GM23338 (cell line): ENCODE measurements around the gene TTC9C. TPM values are rescaled to one million over a fixed set of nuclear protein-coding genes. Genes with fewer than 3 reads are reported as not detected.

Experiments
- ATAC-seq: fragments of 200-7000 bp; cut with Tn5 transposase; 3 replicates; pipeline ENCODE4 v1.9.1; 2020
- DNase-seq: peaks from one replicate; pipeline ENCODE4 v3.0.0-alpha.2; 2015; ENCODE audit warnings: low spot score
- H2AFZ ChIP-seq: fragments of 200-600 bp; sonication (generic); 2 replicates; pipeline ENCODE4 v1.8.0; 2016; ENCODE audit warnings: antibody characterized with exemption, mild to moderate bottlenecking, moderate library complexity
- H3F3A ChIP-seq: fragments of 200-600 bp; sonication (generic); replicated peaks from 2 replicates; pipeline ENCODE4 v1.8.0; 2017; ENCODE audit warnings: antibody characterized with exemption, mixed run types, low read depth
- H3K27ac ChIP-seq: fragments of 200-600 bp; sonication (generic); 2 replicates; pipeline ENCODE4 v1.6.1; 2016; ENCODE audit warnings: low read depth
- H3K27me3 ChIP-seq: fragments of 200-600 bp; sonication (generic); 2 replicates; pipeline ENCODE4 v1.8.0; 2016; ENCODE audit warnings: mild to moderate bottlenecking, mixed run types, moderate library complexity; ENCODE audit not compliant: insufficient read depth
- H3K36me3 ChIP-seq: fragments of 200-600 bp; sonication (generic); 2 replicates; pipeline ENCODE4 v1.8.0; 2016; ENCODE audit warnings: mild to moderate bottlenecking; ENCODE audit not compliant: insufficient read depth
- H3K4me1 ChIP-seq: fragments of 200-600 bp; sonication (generic); 2 replicates; pipeline ENCODE4 v1.8.0; 2016; ENCODE audit warnings: mild to moderate bottlenecking, moderate library complexity; ENCODE audit not compliant: insufficient read depth
- H3K4me2 ChIP-seq: fragments of 200-600 bp; sonication (generic); 2 replicates; pipeline ENCODE4 v1.7.1; 2017; ENCODE audit warnings: mixed run types
- H3K4me3 ChIP-seq: fragments of 200-600 bp; sonication (generic); 2 replicates; pipeline ENCODE4 v1.6.1; 2016; ENCODE audit warnings: mixed run types
- H3K79me2 ChIP-seq: fragments of 200-600 bp; sonication (generic); replicated peaks from 2 replicates; pipeline ENCODE4 v1.8.0; 2017; ENCODE audit warnings: mild to moderate bottlenecking; ENCODE audit not compliant: insufficient read depth
- H3K9me2 ChIP-seq: fragments of 200-600 bp; sonication (generic); 2 replicates; pipeline ENCODE4 v1.8.0; 2017; ENCODE audit not compliant: insufficient read depth
- H4K20me1 ChIP-seq: fragments of 200-600 bp; sonication (generic); replicated peaks from 2 replicates; pipeline ENCODE4 v1.8.0; 2017; ENCODE audit warnings: mild to moderate bottlenecking; ENCODE audit not compliant: insufficient read depth
- H3K27ac Mint-ChIP-seq: 2 replicates; pipeline ENCODE4 v1.8.0; 2020; ENCODE audit warnings: inconsistent platforms, mild to moderate bottlenecking, moderate library complexity, mixed read lengths
- H3K27me3 Mint-ChIP-seq: 3 replicates; pipeline ENCODE4 v1.8.0; 2022; ENCODE audit warnings: low read depth, mild to moderate bottlenecking, moderate library complexity, mixed read lengths, inconsistent platforms; ENCODE audit not compliant: insufficient read depth, poor library complexity
- H3K36me3 Mint-ChIP-seq: 3 replicates; pipeline ENCODE4 v1.8.0; 2021; ENCODE audit warnings: low read depth, mild to moderate bottlenecking, inconsistent platforms, moderate library complexity, mixed read lengths
- H3K4me1 Mint-ChIP-seq: 3 replicates; pipeline ENCODE4 v1.8.0; 2020; ENCODE audit warnings: mild to moderate bottlenecking, inconsistent platforms, mixed read lengths
- H3K4me3 Mint-ChIP-seq: 3 replicates; pipeline ENCODE4 v1.8.0; 2021; ENCODE audit warnings: moderate library complexity, mild to moderate bottlenecking, inconsistent platforms, mixed read lengths
- H3K9me3 Mint-ChIP-seq: 3 replicates; pipeline ENCODE4 v1.8.0; 2020; ENCODE audit warnings: moderate library complexity, mild to moderate bottlenecking, inconsistent platforms, mixed read lengths
- CREB1 ChIP-seq: fragments of 250-450 bp; sonication (Bioruptor Pico); IDR thresholded peaks from 2 replicates; pipeline ENCODE4 v1.5.0; 2020; ENCODE audit warnings: low read depth, mild to moderate bottlenecking, moderate library complexity
- JUNB ChIP-seq: IDR thresholded peaks from one replicate; pipeline ENCODE4 v1.6.1; 2016; ENCODE audit warnings: antibody characterized with exemption; ENCODE audit not compliant: unreplicated experiment
- NANOG ChIP-seq: IDR thresholded peaks from 2 replicates; pipeline ENCODE4 v1.6.1; 2016; ENCODE audit warnings: antibody characterized with exemption, borderline replicate concordance
- STAT1 ChIP-seq: IDR thresholded peaks from one replicate; pipeline ENCODE4 v1.6.1; 2016; ENCODE audit warnings: antibody characterized with exemption; ENCODE audit not compliant: unreplicated experiment
- ZNF114 ChIP-seq: fragments of 250-450 bp; sonication (Bioruptor Pico); IDR thresholded peaks from 2 replicates; pipeline ENCODE4 v1.5.0; 2020; ENCODE audit warnings: mild to moderate bottlenecking, moderate library complexity
- ZNF331 ChIP-seq: fragments of 250-450 bp; sonication (Bioruptor Pico); IDR thresholded peaks from 2 replicates; pipeline ENCODE4 v1.5.0; 2020; ENCODE audit warnings: low read depth, mild to moderate bottlenecking, moderate library complexity
- polyA plus RNA-seq: library from polyadenylated mRNA; unstranded; fragments of >200 nt; fragmentation: Nextera tagmentation; extraction: Ambion mirVana; gene quantifications from 2 replicates; pipeline ENCODE4 v1.2.1, GENCODE V29; 2016
- total RNA-seq: library from RNA; depleted of rRNA; stranded (reverse); fragments of >200 nt; shearing (Covaris generic); gene quantifications from 2 replicates; pipeline ENCODE4 v1.2.3, GENCODE V29; 2014
- TF ChIP-seq, protein P1 (sequence below): fragments of 250-450 bp; sonication (Bioruptor Pico); IDR thresholded peaks from 2 replicates; pipeline ENCODE4 v1.5.0; 2020; ENCODE audit warnings: mild to moderate bottlenecking, moderate library complexity
- TF ChIP-seq, protein P2 (sequence below), 2 experiments: fragments of 200-600 bp in 1 of 2; sonication (generic) in 1 of 2; conservative IDR thresholded peaks; 2 replicates each; pipeline versions ENCODE4 v1.5.1 to v1.6.1; 2016 to 2017; ENCODE audit warnings: antibody characterized with exemption in 2 of 2, low read depth in 2 of 2, mild to moderate bottlenecking in 2 of 2, moderate library complexity in 1 of 2
- TF ChIP-seq, protein P3 (sequence below): IDR thresholded peaks from 2 replicates; pipeline ENCODE4 v1.6.1; 2016; ENCODE audit warnings: antibody characterized with exemption
- TF ChIP-seq, protein P4 (sequence below): IDR thresholded peaks from one replicate; pipeline ENCODE4 v1.6.1; 2018; ENCODE audit warnings: antibody characterized with exemption; ENCODE audit not compliant: unreplicated experiment

Gene TTC9C
- total and polyA plus RNA-seq, 2 experiments from 2014 or later: 27.5 to 42.0 TPM

DNA sequence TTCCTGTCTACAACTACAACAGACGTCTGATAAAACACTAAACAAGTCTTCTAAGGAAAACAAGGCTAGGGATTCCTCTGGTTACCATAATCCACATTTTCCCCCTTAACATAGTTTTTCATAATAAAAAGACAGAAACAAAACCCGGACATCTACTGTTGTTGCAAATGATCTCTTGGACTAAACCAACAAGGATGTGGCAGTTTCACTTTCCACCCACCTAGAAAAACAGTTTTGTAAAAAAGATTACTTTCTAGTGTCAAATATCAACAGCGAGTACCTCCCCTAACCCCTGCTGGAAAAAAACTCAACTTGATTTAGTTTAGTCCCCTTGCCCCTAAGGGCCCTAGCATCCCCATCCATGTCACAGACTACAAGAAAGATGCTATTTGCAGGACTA lies 15.4 kb upstream of the TTC9C start (continued):
- TF ChIP-seq, protein P1, sequence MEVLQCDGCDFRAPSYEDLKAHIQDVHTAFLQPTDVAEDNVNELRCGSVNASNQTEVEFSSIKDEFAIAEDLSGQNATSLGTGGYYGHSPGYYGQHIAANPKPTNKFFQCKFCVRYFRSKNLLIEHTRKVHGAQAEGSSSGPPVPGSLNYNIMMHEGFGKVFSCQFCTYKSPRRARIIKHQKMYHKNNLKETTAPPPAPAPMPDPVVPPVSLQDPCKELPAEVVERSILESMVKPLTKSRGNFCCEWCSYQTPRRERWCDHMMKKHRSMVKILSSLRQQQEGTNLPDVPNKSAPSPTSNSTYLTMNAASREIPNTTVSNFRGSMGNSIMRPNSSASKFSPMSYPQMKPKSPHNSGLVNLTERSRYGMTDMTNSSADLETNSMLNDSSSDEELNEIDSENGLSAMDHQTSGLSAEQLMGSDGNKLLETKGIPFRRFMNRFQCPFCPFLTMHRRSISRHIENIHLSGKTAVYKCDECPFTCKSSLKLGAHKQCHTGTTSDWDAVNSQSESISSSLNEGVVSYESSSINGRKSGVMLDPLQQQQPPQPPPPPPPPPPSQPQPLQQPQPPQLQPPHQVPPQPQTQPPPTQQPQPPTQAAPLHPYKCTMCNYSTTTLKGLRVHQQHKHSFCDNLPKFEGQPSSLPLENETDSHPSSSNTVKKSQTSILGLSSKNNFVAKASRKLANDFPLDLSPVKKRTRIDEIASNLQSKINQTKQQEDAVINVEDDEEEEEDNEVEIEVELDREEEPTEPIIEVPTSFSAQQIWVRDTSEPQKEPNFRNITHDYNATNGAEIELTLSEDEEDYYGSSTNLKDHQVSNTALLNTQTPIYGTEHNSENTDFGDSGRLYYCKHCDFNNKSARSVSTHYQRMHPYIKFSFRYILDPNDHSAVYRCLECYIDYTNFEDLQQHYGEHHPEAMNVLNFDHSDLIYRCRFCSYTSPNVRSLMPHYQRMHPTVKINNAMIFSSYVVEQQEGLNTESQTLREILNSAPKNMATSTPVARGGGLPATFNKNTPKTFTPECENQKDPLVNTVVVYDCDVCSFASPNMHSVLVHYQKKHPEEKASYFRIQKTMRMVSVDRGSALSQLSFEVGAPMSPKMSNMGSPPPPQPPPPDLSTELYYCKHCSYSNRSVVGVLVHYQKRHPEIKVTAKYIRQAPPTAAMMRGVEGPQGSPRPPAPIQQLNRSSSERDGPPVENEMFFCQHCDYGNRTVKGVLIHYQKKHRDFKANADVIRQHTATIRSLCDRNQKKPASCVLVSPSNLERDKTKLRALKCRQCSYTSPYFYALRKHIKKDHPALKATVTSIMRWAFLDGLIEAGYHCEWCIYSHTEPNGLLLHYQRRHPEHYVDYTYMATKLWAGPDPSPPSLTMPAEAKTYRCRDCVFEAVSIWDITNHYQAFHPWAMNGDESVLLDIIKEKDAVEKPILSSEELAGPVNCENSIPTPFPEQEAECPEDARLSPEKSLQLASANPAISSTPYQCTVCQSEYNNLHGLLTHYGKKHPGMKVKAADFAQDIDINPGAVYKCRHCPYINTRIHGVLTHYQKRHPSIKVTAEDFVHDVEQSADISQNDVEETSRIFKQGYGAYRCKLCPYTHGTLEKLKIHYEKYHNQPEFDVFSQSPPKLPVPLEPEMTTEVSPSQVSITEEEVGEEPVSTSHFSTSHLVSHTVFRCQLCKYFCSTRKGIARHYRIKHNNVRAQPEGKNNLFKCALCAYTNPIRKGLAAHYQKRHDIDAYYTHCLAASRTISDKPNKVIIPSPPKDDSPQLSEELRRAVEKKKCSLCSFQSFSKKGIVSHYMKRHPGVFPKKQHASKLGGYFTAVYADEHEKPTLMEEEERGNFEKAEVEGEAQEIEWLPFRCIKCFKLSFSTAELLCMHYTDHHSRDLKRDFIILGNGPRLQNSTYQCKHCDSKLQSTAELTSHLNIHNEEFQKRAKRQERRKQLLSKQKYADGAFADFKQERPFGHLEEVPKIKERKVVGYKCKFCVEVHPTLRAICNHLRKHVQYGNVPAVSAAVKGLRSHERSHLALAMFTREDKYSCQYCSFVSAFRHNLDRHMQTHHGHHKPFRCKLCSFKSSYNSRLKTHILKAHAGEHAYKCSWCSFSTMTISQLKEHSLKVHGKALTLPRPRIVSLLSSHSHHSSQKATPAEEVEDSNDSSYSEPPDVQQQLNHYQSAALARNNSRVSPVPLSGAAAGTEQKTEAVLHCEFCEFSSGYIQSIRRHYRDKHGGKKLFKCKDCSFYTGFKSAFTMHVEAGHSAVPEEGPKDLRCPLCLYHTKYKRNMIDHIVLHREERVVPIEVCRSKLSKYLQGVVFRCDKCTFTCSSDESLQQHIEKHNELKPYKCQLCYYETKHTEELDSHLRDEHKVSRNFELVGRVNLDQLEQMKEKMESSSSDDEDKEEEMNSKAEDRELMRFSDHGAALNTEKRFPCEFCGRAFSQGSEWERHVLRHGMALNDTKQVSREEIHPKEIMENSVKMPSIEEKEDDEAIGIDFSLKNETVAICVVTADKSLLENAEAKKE (CRISPR knock-in tag): no peak
- TF ChIP-seq JUNB (no peak), ZNF114 (CRISPR knock-in tag) (no peak), STAT1 (no peak), ZNF331 (CRISPR knock-in tag) (no peak)
- TF ChIP-seq, protein P2, sequence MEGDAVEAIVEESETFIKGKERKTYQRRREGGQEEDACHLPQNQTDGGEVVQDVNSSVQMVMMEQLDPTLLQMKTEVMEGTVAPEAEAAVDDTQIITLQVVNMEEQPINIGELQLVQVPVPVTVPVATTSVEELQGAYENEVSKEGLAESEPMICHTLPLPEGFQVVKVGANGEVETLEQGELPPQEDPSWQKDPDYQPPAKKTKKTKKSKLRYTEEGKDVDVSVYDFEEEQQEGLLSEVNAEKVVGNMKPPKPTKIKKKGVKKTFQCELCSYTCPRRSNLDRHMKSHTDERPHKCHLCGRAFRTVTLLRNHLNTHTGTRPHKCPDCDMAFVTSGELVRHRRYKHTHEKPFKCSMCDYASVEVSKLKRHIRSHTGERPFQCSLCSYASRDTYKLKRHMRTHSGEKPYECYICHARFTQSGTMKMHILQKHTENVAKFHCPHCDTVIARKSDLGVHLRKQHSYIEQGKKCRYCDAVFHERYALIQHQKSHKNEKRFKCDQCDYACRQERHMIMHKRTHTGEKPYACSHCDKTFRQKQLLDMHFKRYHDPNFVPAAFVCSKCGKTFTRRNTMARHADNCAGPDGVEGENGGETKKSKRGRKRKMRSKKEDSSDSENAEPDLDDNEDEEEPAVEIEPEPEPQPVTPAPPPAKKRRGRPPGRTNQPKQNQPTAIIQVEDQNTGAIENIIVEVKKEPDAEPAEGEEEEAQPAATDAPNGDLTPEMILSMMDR (conservative IDR thresholded peaks at IDR 0.05; ENCODE audit: low read depth in 2 of 2): no peak
- TF ChIP-seq, protein P3, sequence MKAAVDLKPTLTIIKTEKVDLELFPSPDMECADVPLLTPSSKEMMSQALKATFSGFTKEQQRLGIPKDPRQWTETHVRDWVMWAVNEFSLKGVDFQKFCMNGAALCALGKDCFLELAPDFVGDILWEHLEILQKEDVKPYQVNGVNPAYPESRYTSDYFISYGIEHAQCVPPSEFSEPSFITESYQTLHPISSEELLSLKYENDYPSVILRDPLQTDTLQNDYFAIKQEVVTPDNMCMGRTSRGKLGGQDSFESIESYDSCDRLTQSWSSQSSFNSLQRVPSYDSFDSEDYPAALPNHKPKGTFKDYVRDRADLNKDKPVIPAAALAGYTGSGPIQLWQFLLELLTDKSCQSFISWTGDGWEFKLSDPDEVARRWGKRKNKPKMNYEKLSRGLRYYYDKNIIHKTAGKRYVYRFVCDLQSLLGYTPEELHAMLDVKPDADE: no peak

DNA sequence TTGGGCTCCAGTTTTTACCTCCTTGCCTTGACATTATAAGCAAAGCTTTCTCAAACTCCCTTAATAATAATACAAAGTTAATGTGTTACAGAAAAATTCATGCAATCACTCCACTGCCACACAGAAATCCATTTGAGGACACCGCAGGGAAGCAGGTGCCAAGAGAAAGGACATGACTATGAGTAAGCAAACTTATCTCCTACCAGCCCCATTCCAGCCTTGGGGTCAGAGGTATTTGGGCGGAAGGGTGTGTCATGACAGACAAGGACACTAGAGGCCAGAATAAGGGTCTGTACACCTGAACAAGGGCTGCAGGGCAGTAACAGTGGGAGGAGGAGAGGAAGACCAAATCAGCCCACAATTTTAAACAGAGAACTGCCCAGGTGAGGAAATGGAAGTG lies 14.9 kb upstream of the TTC9C start:
- Mint-ChIP-seq H3K27ac (peak overlapping the region; percentile 90), H3K4me3 (no peak overlapping the region; the same call in 2 of the 3 replicates), H3K4me1 (peaks cover 64% of the 10 kb centered on the region), H3K9me3 (no peaks in the 10 kb centered on the region), H3K36me3 (peaks cover 81% of the 10 kb centered on the region), H3K27me3 (peaks cover 12% of the 10 kb centered on the region)
- no peak for ATAC-seq
- H3K36me3 ChIP-seq: peaks cover 66% of the 10 kb centered on the region
- H3K27me3 ChIP-seq: no peaks in the 10 kb centered on the region
- peaks cover 19% of the 10 kb centered on the region; the same call in 1 of the 2 replicates for H3K4me1 ChIP-seq
- H3F3A ChIP-seq: peaks cover 64% of the 10 kb centered on the region
- no peak for DNase-seq
- no peak overlapping the region for H2AFZ ChIP-seq
- H3K9me2 ChIP-seq: no peaks in the 10 kb centered on the region
- peaks cover 12% of the 10 kb centered on the region for H4K20me1 ChIP-seq
- H3K79me2 ChIP-seq: peaks cover 19% of the 10 kb centered on the region
- no peak overlapping the region for H3K4me3 ChIP-seq
- peak overlapping the region; percentile 70 for H3K27ac ChIP-seq
- H3K4me2 ChIP-seq: no peak overlapping the region
- TF ChIP-seq CREB1 (CRISPR knock-in tag): no peak
- no peak for TF ChIP-seq ZNF114 (CRISPR knock-in tag)
- TF ChIP-seq, protein P4, sequence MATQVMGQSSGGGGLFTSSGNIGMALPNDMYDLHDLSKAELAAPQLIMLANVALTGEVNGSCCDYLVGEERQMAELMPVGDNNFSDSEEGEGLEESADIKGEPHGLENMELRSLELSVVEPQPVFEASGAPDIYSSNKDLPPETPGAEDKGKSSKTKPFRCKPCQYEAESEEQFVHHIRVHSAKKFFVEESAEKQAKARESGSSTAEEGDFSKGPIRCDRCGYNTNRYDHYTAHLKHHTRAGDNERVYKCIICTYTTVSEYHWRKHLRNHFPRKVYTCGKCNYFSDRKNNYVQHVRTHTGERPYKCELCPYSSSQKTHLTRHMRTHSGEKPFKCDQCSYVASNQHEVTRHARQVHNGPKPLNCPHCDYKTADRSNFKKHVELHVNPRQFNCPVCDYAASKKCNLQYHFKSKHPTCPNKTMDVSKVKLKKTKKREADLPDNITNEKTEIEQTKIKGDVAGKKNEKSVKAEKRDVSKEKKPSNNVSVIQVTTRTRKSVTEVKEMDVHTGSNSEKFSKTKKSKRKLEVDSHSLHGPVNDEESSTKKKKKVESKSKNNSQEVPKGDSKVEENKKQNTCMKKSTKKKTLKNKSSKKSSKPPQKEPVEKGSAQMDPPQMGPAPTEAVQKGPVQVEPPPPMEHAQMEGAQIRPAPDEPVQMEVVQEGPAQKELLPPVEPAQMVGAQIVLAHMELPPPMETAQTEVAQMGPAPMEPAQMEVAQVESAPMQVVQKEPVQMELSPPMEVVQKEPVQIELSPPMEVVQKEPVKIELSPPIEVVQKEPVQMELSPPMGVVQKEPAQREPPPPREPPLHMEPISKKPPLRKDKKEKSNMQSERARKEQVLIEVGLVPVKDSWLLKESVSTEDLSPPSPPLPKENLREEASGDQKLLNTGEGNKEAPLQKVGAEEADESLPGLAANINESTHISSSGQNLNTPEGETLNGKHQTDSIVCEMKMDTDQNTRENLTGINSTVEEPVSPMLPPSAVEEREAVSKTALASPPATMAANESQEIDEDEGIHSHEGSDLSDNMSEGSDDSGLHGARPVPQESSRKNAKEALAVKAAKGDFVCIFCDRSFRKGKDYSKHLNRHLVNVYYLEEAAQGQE: no peak
- TF ChIP-seq, protein P2 (conservative IDR thresholded peaks at IDR 0.05; ENCODE audit: low read depth in 2 of 2): no peak
- TF ChIP-seq JUNB: no peak
- no peak for TF ChIP-seq NANOG
